Activated CD4-positive, alpha-beta T cell treated with anti-CD3 and anti-CD28 coated beads, Interleukin-2, amount 50 U/mL, for 16 hours (primary cell): ENCODE results near the gene SSBP3.

ENCODE experiments used
- DNase-seq: peaks from one replicate; pipeline ENCODE4 v3.0.0-alpha.2; 2020

The SSBP3 gene

GRCh38 chr1:54327386-54328065 lies 78.7 kb downstream of the SSBP3 start:
- no peak for DNase-seq

- no peak for DNase-seq
These were observed 79.4 kb downstream of the SSBP3 start for GRCh38 chr1:54326543-54327385.

- no peak for DNase-seq
These were observed 80.3 kb downstream of the SSBP3 start for GRCh38 chr1:54325703-54326461.

- no peak for DNase-seq
These were observed 80.9 kb downstream of the SSBP3 start for GRCh38 chr1:54325284-54325683.

- no peak for DNase-seq
These were observed 81.7 kb downstream of the SSBP3 start for GRCh38 chr1:54324251-54325140.

- no peak for DNase-seq
These were observed 82.3 kb downstream of the SSBP3 start for GRCh38 chr1:54323921-54324250.

GRCh38 chr1:54323324-54323739 lies 82.9 kb downstream of the SSBP3 start:
- DNase-seq: no peak

GRCh38 chr1:54318246-54318814 lies 87.9 kb downstream of the SSBP3 start:
- no peak for DNase-seq

GRCh38 chr1:54317084-54317483 lies 89.1 kb downstream of the SSBP3 start:
- DNase-seq: no peak

GRCh38 chr1:54315099-54315498 lies 91.1 kb downstream of the SSBP3 start:
- DNase-seq: no peak

GRCh38 chr1:54314696-54315095 lies 91.5 kb downstream of the SSBP3 start:
- no peak for DNase-seq

- no peak for DNase-seq
These were observed 93.3 kb downstream of the SSBP3 start for GRCh38 chr1:54312796-54313316.

- no peak for DNase-seq
These were observed 94.7 kb downstream of the SSBP3 start for GRCh38 chr1:54311506-54311905.

GRCh38 chr1:54310439-54311328 lies 95.5 kb downstream of the SSBP3 start:
- no peak for DNase-seq

- no peak for DNase-seq
These were observed 96.4 kb downstream of the SSBP3 start for GRCh38 chr1:54309631-54310366.

- no peak for DNase-seq
These were observed 98.9 kb downstream of the SSBP3 start for GRCh38 chr1:54307305-54307704.

GRCh38 chr1:54305906-54306514 lies 100.2 kb downstream of the SSBP3 start:
- DNase-seq: no peak

- no peak for DNase-seq
These were observed 101.7 kb downstream of the SSBP3 start for GRCh38 chr1:54304518-54304917.

- no peak for DNase-seq
These were observed 103.0 kb downstream of the SSBP3 start for GRCh38 chr1:54302951-54303843.
